BJ (cell line): ENCODE results near the gene BSND. TPM values are rescaled to one million over a fixed set of nuclear protein-coding genes. Genes with fewer than 3 reads are reported as not detected.

Source experiments
- CTCF ChIA-PET: fragments of 350-600 bp; formaldehyde crosslinking; extraction: SDS; loops from one replicate; lab custom pipeline; 2021; ENCODE audit warnings: antibody characterized with exemption, inconsistent platforms; lab: Yijun Ruan, JAX
- POLR2A ChIA-PET: fragments of 300-600 bp; sonication (Branson Sonifier 250); formaldehyde crosslinking; extraction: SDS; loops from one replicate; lab custom pipeline; 2021; ENCODE audit warnings: antibody characterized with exemption; lab: Charles Lee
- DNase-seq: peaks from one replicate; pipeline ENCODE4 v3.0.0-alpha.2; 2011; ENCODE audit warnings: low read depth
- H3K27me3 ChIP-seq: 2 replicates; pipeline ENCODE4 v1.6.0; 2011; ENCODE audit warnings: low read length; ENCODE audit not compliant: control insufficient read depth, insufficient read depth
- H3K36me3 ChIP-seq: 2 replicates; pipeline ENCODE4 v1.5.1; 2011; ENCODE audit warnings: low read length; ENCODE audit not compliant: control insufficient read depth, insufficient read depth
- H3K4me3 ChIP-seq: 2 replicates; pipeline ENCODE4 v1.5.1; 2011; ENCODE audit warnings: low read depth, mild to moderate bottlenecking, control low read depth, low read length
- CTCF ChIP-seq: IDR thresholded peaks from 2 replicates; pipeline ENCODE4 v1.5.1; 2011; ENCODE audit warnings: low read depth, mild to moderate bottlenecking, control low read depth, inconsistent platforms, low read length, moderate library complexity; ENCODE audit not compliant: insufficient read depth
- polyA plus RNA-seq: library from polyadenylated mRNA; depleted of rRNA; stranded (reverse); fragments of >200 nt; gene quantifications from 2 replicates; pipeline ENCODE4 v1.2.3, GENCODE V29; 2011

Gene BSND
- polyA plus RNA-seq, 1 experiment = not detected

DNA sequence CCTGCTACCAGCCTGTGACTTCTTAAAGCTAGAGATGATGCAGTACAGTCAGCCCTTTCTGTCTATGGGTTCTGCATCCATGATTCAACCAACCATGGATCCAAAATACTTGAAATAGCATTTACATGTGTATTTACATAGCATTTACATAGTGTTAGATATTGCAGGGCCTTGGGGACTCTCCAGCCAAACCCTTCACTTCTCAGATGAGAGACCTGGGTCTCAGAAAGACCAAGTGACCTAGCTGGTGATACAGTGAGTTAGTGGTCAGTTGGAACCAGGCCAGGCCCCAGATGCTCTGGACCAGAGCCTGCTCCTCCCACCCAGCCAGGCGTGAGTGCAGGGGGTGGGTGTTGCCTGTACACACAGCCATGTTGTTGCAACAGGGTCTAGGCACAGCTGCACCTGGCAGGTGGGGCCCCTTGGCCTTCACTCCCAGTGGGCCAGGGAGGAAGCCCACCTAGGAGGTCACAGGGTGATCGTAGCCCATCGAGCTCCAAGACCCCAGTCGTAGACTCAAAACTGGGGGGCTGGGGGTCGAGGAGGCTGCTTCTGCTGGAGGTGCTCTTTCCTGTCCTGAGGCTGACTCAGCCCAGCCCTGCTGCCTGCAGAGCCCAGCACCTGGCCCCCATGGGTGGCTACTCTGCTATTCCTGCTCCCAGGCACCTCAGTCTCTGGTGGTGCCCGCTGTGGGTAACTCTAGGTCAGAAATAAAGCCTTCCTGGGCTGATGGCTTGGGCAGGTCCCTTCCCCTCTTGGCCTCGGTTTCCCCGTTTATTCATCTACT is 10.6 kb upstream of the BSND start:
- Histone ChIP-seq H3K36me3 (no peaks in the 10 kb centered on the region), H3K4me3 (no peak overlapping the region), H3K27me3 (peaks cover 8% of the 10 kb centered on the region)
- TF ChIP-seq CTCF = no peak
- no peak for DNase-seq
- ChIA-PET CTCF (interaction anchor here (1.2 to 10.5 kb wide), 6 partner anchors 8 to 43 kb away, joined by 7 to 69 read pairs (median 12); partner anchors contain the start of gene BSND), POLR2A (no interaction called here)

GRCh38 chr1:54988975-54989374 is 9.8 kb upstream of the BSND start:
- ChIA-PET CTCF (interaction anchor here (0.7 to 10.5 kb wide), 7 partner anchors 9 to 44 kb away, joined by 3 to 69 read pairs (median 7); partner anchors contain the start of gene BSND), POLR2A (interaction anchor here (0.6 kb wide), 1 partner anchor 29 kb away, joined by 3 read pairs; no protein-coding TSS in a partner anchor)
- Histone ChIP-seq H3K36me3 (no peaks in the 10 kb centered on the region), H3K27me3 (peaks cover 6% of the 10 kb centered on the region), H3K4me3 (no peak overlapping the region)
- TF ChIP-seq CTCF = no peak
- DNase-seq = no peak

DNA sequence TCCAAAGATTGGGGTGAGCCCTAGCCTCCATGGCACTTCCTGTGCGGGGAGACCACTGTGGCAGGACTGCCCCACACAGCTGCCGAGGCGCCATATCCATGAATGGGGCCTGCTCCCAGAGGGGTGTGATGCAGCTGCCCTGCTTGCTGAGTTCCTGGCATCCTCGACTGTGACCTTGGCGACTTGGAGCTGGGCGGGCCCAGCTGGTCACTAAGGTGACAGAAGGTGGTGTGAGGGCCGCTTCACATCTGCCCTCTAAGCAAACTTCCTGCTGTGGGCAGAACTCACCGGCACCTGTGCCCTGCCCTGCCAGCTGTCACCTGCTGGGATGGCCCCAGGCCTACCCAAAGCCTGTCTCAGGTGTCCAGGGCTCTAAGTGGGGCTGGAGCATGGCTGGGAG is 9.3 kb upstream of the BSND start:
- ChIA-PET CTCF (interaction anchor here (1.2 to 10.5 kb wide), 7 partner anchors 10 to 45 kb away, joined by 3 to 69 read pairs (median 7); partner anchors contain the start of gene BSND), POLR2A (no interaction called here)

DNA sequence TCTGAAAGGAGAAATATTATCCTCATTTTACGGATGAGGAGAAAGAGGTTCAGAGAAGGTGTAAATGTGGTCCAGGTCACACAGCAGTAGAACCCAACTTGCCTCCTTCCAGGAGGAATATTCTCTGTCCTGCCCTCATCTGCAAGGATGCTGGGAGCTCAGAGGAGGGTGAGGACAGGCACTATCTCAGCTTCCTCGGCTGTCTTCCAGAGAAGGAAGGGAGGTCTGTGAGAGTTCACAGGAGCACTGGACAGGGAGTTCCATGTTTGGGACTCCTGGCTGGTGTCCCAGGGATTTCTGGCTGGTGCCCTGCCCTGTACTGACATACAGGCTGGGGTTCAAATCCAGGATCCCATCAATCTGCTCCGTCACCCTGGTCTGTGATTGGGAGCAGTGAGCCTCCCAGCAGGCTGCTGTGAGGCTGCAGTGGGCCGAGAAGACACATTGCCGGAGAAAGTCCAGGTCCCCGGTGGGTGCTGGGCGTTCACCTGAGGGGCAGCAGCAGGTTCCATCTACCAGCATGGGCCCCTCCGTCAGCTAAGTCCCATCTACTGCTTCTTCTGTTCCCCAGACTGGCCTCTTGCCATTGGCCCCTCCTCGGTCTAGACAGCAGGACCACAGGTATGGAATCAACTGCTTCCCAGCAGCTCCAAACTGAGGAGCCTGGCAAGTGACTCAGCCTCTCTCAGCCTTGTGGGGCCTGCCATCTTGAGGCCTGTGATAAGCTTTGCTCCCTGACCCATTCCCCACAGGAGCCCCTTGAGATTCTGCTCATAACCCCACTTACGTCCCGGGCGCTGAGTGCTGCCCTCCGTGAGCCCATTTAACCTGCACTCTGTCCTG is 8.5 kb upstream of the BSND start:
- ChIA-PET POLR2A (no interaction called here), CTCF (interaction anchor here (1.4 to 10.5 kb wide), 4 partner anchors 11 to 45 kb away, joined by 3 to 69 read pairs (median 10); no protein-coding TSS in a partner anchor)
- no peak overlapping the region for H3K4me3 ChIP-seq
- peaks cover 4% of the 10 kb centered on the region; the same call in 1 of the 2 replicates for H3K27me3 ChIP-seq
- H3K36me3 ChIP-seq = no peaks in the 10 kb centered on the region
- no peak for DNase-seq
- no peak for TF ChIP-seq CTCF

More for the DNA sequence above, 9.3 kb upstream of the BSND start:
- no peaks in the 10 kb centered on the region for H3K36me3 ChIP-seq
- H3K27me3 ChIP-seq = peaks cover 4% of the 10 kb centered on the region
- no peak overlapping the region for H3K4me3 ChIP-seq
- no peak for TF ChIP-seq CTCF
- no peak for DNase-seq
